ENCODE data around the gene MGAT4B.

The MGAT4B gene

DNA sequence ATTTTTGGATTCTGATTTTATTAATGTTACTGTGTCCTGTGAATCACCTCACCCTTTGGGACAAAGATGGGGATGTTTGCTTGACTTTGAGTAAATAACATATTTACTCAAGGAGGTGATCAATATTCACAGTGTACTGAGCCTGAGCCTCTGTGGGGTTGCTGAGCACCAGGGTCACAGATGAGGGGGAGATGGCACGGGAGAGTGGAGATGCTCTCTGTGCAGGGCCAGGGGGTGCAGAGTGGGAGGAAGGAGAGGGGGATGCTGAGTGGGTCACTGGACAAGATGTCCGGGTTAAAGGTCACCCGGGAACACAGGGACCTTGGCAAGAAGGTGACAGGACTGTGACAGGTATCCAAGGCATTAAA lies 18.1 kb upstream of the MGAT4B start:
- Histone ChIP-seq H3K27me3 (ENCODE audit: insufficient read depth, low read length) (no peaks in the 10 kb centered on the region), H3K79me2 (ENCODE audit: control insufficient read depth, insufficient read depth, low read length, unreplicated experiment) (peaks cover 63% of the 10 kb centered on the region), H3K4me3 (ENCODE audit: low read depth, low read length) (peak overlapping the region; percentile 60), H3K27ac (ENCODE audit: low read depth, low read length) (no peak overlapping the region), H2AFZ (ENCODE audit: low read length, unreplicated experiment) (no peak overlapping the region), H3K36me3 (ENCODE audit: insufficient read depth, low read length) (peaks cover 69% of the 10 kb centered on the region), H3K4me1 (ENCODE audit: control insufficient read depth, insufficient read depth, low read length, unreplicated experiment) (peaks cover 50% of the 10 kb centered on the region)

GRCh38 chr5:179823937-179824744 lies 17.5 kb upstream of the MGAT4B start:
- H2AFZ ChIP-seq (ENCODE audit: low read length, unreplicated experiment) = no peak overlapping the region
- no peaks in the 10 kb centered on the region for H3K27me3 ChIP-seq (ENCODE audit: insufficient read depth, low read length)
- no peak overlapping the region for H3K27ac ChIP-seq (ENCODE audit: low read depth, low read length)
- peaks cover 55% of the 10 kb centered on the region for H3K4me1 ChIP-seq (ENCODE audit: control insufficient read depth, insufficient read depth, low read length, unreplicated experiment)
- peaks cover 63% of the 10 kb centered on the region for H3K36me3 ChIP-seq (ENCODE audit: insufficient read depth, low read length)
- H3K4me3 ChIP-seq (ENCODE audit: low read depth, low read length) = peak overlapping the region; percentile 60
- H3K79me2 ChIP-seq (ENCODE audit: control insufficient read depth, insufficient read depth, low read length, unreplicated experiment) = peaks cover 63% of the 10 kb centered on the region

DNA sequence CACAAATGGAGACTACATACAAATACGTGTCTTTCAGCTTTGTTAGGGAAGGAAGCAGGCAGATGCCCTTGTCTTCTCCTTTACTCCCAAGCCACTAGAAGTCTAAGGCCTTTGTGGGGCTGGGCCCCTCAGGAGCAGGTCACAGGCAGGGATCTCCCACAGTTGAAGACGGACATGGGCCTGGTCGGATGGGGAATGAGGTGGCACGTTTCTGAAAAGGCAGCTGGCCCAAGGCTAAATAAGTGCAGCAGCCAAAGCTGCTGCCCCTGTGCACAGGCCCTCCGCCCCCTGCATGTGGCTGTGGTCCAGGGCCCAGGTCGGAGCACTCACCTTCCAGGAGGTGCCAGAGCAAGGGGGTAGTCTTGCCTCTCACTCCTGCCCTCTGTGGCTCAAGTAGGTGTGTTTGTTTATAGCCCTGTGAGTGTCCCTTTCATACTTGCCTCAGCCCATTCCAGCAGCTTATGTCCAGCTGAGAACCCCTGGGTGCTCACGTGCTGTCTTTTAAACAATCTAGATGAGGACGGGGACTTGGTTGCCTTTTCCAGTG lies 15.9 kb upstream of the MGAT4B start:
- peak overlapping the region; percentile 97; the same call in 1 of the 2 replicates for H3K27ac ChIP-seq (ENCODE audit: low read depth, low read length)
- H3K79me2 ChIP-seq (ENCODE audit: control insufficient read depth, insufficient read depth, low read length, unreplicated experiment) = peaks cover 56% of the 10 kb centered on the region
- peaks cover 49% of the 10 kb centered on the region for H3K36me3 ChIP-seq (ENCODE audit: insufficient read depth, low read length)
- H3K27me3 ChIP-seq (ENCODE audit: insufficient read depth, low read length) = no peaks in the 10 kb centered on the region
- peak overlapping the region; percentile 83 for H3K4me3 ChIP-seq (ENCODE audit: low read depth, low read length)
- H2AFZ ChIP-seq (ENCODE audit: low read length, unreplicated experiment) = no peak overlapping the region
- peaks cover 61% of the 10 kb centered on the region for H3K4me1 ChIP-seq (ENCODE audit: control insufficient read depth, insufficient read depth, low read length, unreplicated experiment)

DNA sequence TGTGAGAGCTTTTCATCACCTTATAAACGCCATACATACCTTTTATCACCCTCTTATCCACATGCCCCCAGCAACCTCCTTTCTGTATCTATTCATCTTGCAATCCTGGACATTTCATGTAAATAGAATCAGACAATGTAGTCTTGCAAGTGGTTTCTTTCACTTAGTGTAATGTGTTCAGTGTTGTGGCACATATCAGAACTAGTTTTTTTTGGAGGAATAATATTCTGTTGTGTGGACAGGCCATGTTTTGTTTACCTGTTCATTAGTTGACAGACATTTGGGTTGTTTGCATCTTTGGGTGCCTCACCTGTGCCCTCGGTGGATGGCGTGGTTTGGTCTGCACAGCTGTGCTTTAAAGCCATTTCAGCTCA lies 15.4 kb upstream of the MGAT4B start:
- Histone ChIP-seq H3K79me2 (ENCODE audit: control insufficient read depth, insufficient read depth, low read length, unreplicated experiment) (peaks cover 56% of the 10 kb centered on the region), H3K27me3 (ENCODE audit: insufficient read depth, low read length) (no peaks in the 10 kb centered on the region), H3K36me3 (ENCODE audit: insufficient read depth, low read length) (peaks cover 47% of the 10 kb centered on the region), H2AFZ (ENCODE audit: low read length, unreplicated experiment) (no peak overlapping the region), H3K4me3 (ENCODE audit: low read depth, low read length) (peak overlapping the region; percentile 83), H3K27ac (ENCODE audit: low read depth, low read length) (peak overlapping the region; percentile 97; the same call in 1 of the 2 replicates), H3K4me1 (ENCODE audit: control insufficient read depth, insufficient read depth, low read length, unreplicated experiment) (peaks cover 65% of the 10 kb centered on the region)

- peaks cover 59% of the 10 kb centered on the region for H3K4me1 ChIP-seq (ENCODE audit: control insufficient read depth, insufficient read depth, low read length, unreplicated experiment)
- peak overlapping the region; percentile 83 for H3K4me3 ChIP-seq (ENCODE audit: low read depth, low read length)
- no peak overlapping the region for H2AFZ ChIP-seq (ENCODE audit: low read length, unreplicated experiment)
- H3K36me3 ChIP-seq (ENCODE audit: insufficient read depth, low read length) = peaks cover 42% of the 10 kb centered on the region
- H3K27ac ChIP-seq (ENCODE audit: low read depth, low read length) = peak overlapping the region; percentile 97
- no peaks in the 10 kb centered on the region for H3K27me3 ChIP-seq (ENCODE audit: insufficient read depth, low read length)
- H3K79me2 ChIP-seq (ENCODE audit: control insufficient read depth, insufficient read depth, low read length, unreplicated experiment) = peaks cover 56% of the 10 kb centered on the region
These were observed 14.8 kb upstream of the MGAT4B start for GRCh38 chr5:179821298-179822058.

DNA sequence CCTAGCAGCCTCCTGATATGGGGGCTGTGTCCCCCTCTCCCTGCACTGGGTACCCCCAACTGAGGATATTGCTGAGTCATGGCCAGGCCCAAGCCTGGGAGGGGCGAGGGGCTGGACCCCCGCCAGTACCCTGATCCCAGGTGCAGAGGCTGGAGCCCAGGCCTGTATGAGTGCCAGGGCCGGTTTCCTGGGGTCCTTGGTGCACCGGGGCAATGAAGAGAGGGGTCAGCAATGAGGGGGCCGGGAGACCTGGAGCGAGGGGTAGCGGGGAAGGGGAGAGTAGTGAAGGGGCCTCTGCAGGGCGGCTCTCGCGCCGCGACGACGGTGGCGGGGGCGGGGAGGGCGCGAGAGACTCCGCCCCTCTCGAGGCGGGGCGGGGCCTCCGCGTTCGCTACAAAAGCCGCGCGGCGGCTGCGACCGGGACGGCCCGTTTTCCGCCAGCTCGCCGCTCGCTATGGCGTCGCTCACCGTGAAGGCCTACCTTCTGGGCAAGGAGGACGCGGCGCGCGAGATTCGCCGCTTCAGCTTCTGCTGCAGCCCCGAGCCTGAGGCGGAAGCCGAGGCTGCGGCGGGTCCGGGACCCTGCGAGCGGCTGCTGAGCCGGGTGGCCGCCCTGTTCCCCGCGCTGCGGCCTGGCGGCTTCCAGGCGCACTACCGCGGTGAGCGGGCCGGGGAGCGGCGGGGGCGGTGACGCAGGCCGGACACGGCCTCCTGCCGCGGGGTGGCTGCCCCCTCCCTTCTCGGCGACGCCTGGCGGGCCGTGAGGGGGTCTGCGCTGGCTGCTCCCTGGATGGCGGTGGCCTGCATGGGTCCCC lies 14.0 kb upstream of the MGAT4B start, which contains the start of gene SQSTM1:
SQSTM1 (plus strand) TSS at position 423 of the 815 bp plus-strand sequence; CDS start at position 455, 32 bp downstream.
- Histone ChIP-seq H2AFZ (ENCODE audit: low read length, unreplicated experiment) (no peak within 1 kb of the TSS), H3K27me3 (ENCODE audit: insufficient read depth, low read length) (no peaks in the 10 kb centered on the region), H3K79me2 (ENCODE audit: control insufficient read depth, insufficient read depth, low read length, unreplicated experiment) (peaks cover 55% of the 10 kb centered on the region), H3K27ac (ENCODE audit: low read depth, low read length) (peak within 1 kb of the TSS; percentile 97), H3K36me3 (ENCODE audit: insufficient read depth, low read length) (peaks cover 41% of the 10 kb centered on the region), H3K4me3 (ENCODE audit: low read depth, low read length) (peak within 1 kb of the TSS; percentile 83), H3K4me1 (ENCODE audit: control insufficient read depth, insufficient read depth, low read length, unreplicated experiment) (peaks cover 58% of the 10 kb centered on the region)

- Histone ChIP-seq H3K27ac (ENCODE audit: low read depth, low read length) (peak overlapping the region; percentile 97), H3K36me3 (ENCODE audit: insufficient read depth, low read length) (peaks cover 35% of the 10 kb centered on the region), H3K27me3 (ENCODE audit: insufficient read depth, low read length) (no peaks in the 10 kb centered on the region), H3K4me1 (ENCODE audit: control insufficient read depth, insufficient read depth, low read length, unreplicated experiment) (peaks cover 53% of the 10 kb centered on the region), H2AFZ (ENCODE audit: low read length, unreplicated experiment) (no peak overlapping the region), H3K79me2 (ENCODE audit: control insufficient read depth, insufficient read depth, low read length, unreplicated experiment) (peaks cover 49% of the 10 kb centered on the region), H3K4me3 (ENCODE audit: low read depth, low read length) (peak overlapping the region; percentile 83)
These were observed 13.4 kb upstream of the MGAT4B start for GRCh38 chr5:179820127-179820482.

GRCh38 chr5:179819296-179820126 lies 12.8 kb upstream of the MGAT4B start:
- peaks cover 47% of the 10 kb centered on the region for H3K4me1 ChIP-seq (ENCODE audit: control insufficient read depth, insufficient read depth, low read length, unreplicated experiment)
- peak overlapping the region; percentile 97 for H3K27ac ChIP-seq (ENCODE audit: low read depth, low read length)
- H3K4me3 ChIP-seq (ENCODE audit: low read depth, low read length) = peak overlapping the region; percentile 83
- H3K79me2 ChIP-seq (ENCODE audit: control insufficient read depth, insufficient read depth, low read length, unreplicated experiment) = peaks cover 43% of the 10 kb centered on the region
- no peak overlapping the region for H2AFZ ChIP-seq (ENCODE audit: low read length, unreplicated experiment)
- H3K27me3 ChIP-seq (ENCODE audit: insufficient read depth, low read length) = no peaks in the 10 kb centered on the region
- H3K36me3 ChIP-seq (ENCODE audit: insufficient read depth, low read length) = peaks cover 29% of the 10 kb centered on the region

GRCh38 chr5:179818746-179819295 lies 12.2 kb upstream of the MGAT4B start:
- peaks cover 40% of the 10 kb centered on the region for H3K4me1 ChIP-seq (ENCODE audit: control insufficient read depth, insufficient read depth, low read length, unreplicated experiment)

More at GRCh38 chr5:179818746-179819295, 12.2 kb upstream of the MGAT4B start:
- Histone ChIP-seq H3K4me3 (ENCODE audit: low read depth, low read length) (peak overlapping the region; percentile 83), H3K79me2 (ENCODE audit: control insufficient read depth, insufficient read depth, low read length, unreplicated experiment) (peaks cover 36% of the 10 kb centered on the region), H3K36me3 (ENCODE audit: insufficient read depth, low read length) (peaks cover 22% of the 10 kb centered on the region), H3K27ac (ENCODE audit: low read depth, low read length) (peak overlapping the region; percentile 97), H2AFZ (ENCODE audit: low read length, unreplicated experiment) (no peak overlapping the region), H3K27me3 (ENCODE audit: insufficient read depth, low read length) (no peaks in the 10 kb centered on the region)
